ENCODE data around the gene PHLDA2. TPM values are rescaled to one million over a fixed set of nuclear protein-coding genes. Genes with fewer than 3 reads are reported as not detected.
"Not testable (repeated sequence)": the region's sequence is repeated elsewhere in the genome, so short reads cannot be mapped to it uniquely, and the experiment has no call there.

The PHLDA2 gene
- total RNA-seq, 1 donor from 2014 or later = 1.3 TPM

DNA sequence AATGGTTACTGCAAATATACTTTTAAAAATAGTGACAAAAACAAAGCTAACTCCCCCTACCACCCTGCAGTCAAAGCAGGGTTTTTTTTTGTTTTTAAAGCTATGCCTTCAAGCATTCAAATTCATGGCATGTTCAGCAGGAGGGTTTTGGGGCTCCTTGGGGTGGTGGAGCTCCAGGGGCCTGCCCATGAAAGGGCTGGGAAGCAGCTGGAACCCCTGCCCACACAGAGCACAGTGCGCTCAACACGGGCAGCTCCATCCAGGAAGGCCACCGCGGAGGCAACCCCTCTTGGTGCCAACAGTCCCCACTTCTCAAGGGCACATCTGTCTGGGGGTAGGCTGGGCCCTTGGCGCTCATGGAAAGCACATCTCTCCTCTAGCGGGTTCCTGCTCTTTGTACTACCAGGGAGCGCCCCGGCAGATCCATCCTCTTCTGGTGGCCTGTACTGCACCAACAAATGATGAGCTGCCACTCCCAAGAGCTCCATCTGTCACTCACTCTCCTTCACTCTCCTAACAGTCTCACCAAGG lies 16.6 kb upstream of the PHLDA2 start:
- ATAC-seq (no peak), DNase-seq (ENCODE audit: low spot score) (no peak)

DNA sequence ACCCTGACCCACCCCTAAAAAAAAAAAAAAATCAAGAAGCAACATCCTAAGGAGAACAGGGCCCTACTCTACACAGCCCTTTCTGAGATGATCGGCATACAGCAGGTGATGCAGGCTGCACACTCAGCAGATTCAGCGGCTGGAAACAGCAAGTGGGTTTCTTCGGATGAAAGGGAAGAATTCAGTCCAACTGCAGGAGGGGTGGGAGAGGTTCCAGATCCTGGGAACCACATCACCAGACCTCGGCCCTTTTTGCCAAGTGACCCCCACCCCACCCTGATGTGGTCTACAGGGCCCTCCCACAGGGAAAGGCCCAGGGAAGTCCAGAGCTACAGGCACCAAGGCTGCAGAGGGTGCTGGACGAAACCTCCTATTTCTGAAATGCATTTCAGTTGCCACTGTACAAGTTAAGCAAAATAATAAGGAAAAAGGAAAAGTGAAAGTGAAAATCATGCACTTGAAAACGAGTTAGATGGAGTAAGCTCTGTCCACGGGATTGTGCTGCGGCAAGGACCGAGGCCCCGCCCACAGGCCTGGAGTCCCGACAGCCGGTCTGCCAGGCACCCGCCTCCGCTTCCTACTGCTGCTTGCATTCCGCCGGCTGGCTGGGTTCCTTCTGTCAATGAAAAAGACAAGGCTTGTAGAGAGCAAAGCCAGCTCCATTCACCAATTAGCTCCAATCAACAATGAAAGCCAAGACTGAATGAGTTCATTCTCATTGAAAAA lies 16.0 kb upstream of the PHLDA2 start:
- peak; percentile 80 for ATAC-seq

GRCh38 chr11:2944530-2944929 lies 15.3 kb upstream of the PHLDA2 start:
- peak; percentile 45 for DNase-seq (ENCODE audit: low spot score)

More for the DNA sequence above, 16.0 kb upstream of the PHLDA2 start:
- DNase-seq (ENCODE audit: low spot score) = peak; percentile 87

GRCh38 chr11:2943711-2944118 lies 14.5 kb upstream of the PHLDA2 start:
- ATAC-seq = no peak
- DNase-seq (ENCODE audit: low spot score) = no peak

More at GRCh38 chr11:2944530-2944929, 15.3 kb upstream of the PHLDA2 start:
- no peak for ATAC-seq

DNA sequence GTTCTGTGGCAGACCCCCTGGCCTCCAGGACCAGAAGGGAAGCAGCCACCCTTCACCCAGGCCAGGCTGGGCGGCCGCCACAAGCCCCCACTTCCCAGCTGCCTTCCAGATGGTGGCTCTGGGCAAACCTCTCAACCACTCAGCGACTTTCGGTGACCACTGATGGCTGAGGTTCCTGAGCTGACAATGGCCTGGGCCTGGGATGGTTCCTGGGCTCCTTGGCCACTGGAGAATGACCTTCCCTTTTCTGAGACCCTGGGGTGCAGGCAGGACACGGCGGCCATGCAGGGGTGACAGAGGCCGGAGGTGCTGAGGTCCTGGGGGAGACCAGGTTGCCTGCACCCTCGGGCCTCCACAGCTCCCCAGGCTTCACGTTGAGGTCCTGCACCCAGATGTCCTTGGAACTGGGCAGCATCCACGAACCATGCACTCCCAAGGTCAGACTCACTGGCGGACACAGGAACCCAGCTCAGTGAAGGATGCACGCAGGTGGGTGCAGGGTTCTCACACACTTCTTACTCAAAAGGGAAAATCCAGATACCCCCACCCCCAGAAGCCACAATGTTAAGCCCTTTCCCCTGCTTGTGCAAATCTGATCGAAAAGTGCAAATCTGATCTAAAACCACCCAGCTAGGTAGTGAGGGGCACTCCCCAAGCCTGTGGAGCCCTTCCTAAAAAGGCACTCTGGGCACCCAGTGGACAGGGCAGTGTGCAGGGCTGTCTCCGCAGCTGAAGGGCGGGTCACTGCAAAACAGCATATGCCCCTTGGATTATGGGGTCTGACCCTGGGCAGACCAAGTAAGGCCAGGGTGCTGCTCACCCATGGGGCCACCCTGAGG lies 13.9 kb upstream of the PHLDA2 start:
- ATAC-seq (no peak), DNase-seq (ENCODE audit: low spot score) (no peak)

- no peak for DNase-seq (ENCODE audit: low spot score)
- ATAC-seq = no peak
These were observed 13.2 kb upstream of the PHLDA2 start for GRCh38 chr11:2942447-2942846.

DNA sequence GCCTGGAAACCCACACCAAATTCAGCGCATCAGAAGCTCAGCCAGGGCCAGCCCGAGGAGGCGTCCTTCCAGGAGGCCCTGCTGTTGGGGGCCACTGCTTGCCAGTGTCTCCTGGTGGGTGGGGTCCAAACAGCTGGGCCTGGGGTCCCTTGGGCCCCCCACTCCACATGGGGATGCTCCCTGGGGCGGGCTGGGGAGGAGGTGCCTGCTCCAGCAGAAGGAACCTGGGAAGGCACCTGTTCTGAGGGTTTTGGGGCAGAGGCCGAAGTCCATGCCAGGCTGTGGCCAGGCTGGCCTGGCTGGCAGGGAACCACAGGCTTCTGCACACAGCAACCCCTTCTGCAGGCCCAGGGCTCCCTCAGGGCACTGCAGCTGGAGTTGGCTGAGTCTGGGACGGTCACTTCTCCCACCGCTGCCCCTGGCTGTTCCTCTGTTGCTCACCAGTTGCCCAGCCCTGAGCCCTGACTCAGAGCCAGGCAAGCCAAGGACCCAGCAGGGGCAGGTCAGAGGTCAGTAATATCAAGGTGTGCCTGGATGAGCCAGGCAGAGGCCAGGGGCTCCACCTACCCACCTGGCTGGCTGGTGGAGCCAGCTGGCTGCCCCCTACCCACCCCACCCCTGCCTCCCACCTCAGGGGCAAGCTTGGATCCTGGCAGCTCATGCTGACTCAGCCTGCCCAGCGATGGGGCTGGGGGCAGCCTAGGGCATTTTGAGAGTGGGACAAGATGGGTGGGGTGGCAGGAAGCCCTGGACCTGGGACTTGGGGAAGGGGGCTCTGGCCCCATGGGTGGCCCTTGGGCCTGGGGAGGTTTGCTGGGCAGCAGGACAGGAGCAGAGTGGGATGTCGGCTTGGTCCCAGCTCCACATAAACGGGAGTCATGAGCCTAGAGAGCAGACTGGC lies 12.0 kb upstream of the PHLDA2 start:
- peak; percentile 83 for ATAC-seq
- peak; percentile 84 for DNase-seq (ENCODE audit: low spot score)

DNA sequence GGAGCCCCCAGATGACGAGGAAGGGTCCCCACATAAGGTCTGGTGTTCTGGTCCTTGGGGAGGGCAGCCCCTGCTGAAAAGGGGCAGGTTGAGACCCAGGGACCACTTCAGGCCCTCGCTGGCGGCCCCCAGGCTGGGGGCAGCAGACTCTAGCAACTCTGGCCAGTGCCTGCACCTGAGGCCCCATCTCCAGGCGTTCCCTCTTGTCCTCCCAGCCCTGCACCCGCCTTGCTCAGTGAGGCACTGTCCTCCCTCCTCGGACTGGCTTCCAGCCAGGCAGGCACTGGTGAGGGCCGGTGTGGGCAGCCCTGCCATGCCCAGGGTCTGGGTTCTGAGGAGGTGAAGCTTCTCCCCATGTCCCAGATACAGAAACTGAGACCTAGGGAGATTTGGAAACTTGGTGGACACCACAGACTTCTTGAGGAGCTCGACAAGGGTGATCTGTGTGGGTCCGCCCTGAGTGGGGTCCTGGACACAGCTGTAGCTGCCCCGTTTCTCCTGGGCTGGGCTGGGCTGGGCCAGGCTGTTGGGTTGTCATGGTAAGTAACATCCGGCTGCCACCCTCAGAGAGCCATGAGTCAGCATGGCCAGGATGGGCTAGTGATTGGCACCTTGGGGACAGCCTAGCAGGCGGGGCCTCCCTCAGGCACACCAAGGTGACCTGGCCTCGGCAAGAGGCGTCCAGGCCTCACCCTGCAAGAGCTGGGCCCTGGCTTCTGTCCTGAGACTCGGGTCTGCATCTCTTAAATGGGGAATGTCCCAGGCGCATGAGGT lies 11.1 kb upstream of the PHLDA2 start:
- ATAC-seq (peak; percentile 7), DNase-seq (ENCODE audit: low spot score) (peak; percentile 47)

DNA sequence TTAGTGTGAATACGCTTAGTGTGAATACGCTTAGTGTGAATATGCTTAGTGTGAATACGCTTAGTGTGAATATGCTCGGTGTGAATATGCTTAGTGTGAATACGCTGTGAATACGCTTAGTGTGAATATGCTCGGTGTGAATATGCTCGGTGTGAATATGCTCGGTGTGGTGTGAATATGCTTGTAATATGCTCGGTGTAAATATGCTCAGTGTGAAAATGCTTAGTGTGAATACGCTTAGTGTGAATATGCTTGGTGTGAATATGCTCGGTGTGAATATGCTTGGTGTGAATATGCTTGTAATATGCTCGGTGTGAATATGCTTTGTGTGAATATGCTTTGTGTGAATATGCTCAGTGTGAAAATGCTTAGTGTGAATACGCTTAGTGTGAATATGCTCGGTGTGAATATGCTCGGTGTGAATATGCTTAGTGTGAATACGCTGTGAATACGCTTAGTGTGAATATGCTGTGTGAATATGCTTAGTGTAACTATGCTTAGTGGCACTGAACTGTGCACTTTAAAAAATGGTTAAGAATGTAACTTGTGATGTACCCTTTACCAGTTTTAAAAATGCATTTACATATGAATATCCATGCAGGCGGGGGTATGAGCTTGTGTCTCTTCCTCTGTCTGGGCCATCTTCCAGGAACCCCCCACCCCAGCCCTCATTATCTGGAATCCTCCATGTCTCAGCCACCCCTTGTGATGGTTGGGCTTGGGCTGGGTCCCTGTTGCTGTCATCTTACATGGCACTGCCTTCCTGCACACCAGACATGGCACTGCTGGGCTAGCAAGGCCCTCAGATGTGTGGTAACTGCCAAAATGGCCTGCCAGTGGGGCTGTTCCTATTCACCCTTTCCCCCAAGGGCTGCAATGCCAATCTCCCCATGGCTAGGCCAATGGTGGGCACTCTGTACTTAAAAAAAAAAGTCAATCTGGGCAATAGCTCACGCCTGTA lies 9.5 kb upstream of the PHLDA2 start:
- ATAC-seq; DNase-seq (ENCODE audit: low spot score): not testable (repeated sequence)

DNA sequence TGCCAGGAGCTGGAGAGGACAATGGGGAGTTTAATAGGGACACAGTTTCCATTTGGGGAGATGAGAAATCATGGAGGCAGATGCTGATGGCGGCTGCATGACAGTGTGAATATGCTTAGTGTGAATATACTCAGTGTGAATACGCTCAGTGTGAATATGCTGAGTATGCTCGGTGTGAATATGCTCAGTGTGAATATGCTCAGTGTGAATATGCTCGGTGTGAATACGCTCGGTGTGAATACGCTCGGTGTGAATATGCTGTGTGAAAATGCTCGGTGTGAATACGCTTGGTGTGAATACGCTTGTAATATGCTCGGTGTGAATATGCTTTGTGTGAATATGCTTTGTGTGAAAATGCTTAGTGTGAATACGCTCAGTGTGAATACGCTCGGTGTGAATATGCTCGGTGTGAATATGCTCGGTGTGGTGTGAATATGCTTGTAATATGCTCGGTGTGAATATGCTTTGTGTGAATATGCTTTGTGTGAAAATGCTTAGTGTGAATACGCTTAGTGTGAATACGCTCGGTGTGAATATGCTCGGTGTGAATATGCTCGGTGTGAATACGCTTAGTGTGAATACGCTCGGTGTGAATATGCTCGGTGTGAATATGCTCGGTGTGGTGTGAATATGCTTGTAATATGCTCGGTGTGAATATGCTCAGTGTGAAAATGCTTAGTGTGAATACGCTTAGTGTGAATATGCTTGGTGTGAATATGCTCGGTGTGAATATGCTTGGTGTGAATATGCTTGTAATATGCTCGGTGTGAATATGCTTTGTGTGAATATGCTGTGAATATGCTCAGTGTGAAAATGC lies 8.6 kb upstream of the PHLDA2 start:
- DNase-seq (ENCODE audit: low spot score); ATAC-seq: not testable (repeated sequence)

GRCh38 chr11:2934611-2935239 lies 5.5 kb upstream of the PHLDA2 start:
- DNase-seq (ENCODE audit: low spot score) (no peak), ATAC-seq (no peak)

DNA sequence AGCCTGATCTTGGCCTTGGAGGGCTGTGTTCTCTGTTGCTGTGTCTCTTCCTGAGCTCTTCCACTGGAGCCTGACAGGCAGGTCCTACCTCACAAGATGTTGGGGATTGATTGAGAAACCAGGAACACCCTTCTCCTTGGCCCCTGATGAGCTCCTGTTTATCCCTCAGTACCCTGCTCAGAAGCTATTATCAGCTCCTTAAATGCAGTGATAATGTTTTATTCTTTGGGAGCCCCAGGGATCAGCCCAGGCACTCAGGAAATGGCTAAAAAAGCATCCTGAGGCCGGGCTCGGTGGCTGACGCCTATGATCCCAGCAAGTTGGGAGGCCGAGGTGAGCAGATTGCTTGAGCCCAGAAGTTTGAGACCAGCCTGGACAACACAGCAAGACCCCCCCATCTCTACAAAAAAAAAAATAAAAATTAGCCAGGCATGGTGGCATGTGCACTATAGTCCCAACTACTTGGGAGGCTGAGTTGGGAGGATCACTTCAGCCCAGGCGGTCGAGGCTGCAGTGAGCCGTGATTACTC lies 4.9 kb upstream of the PHLDA2 start:
- no peak for ATAC-seq
- DNase-seq (ENCODE audit: low spot score) = no peak

DNA sequence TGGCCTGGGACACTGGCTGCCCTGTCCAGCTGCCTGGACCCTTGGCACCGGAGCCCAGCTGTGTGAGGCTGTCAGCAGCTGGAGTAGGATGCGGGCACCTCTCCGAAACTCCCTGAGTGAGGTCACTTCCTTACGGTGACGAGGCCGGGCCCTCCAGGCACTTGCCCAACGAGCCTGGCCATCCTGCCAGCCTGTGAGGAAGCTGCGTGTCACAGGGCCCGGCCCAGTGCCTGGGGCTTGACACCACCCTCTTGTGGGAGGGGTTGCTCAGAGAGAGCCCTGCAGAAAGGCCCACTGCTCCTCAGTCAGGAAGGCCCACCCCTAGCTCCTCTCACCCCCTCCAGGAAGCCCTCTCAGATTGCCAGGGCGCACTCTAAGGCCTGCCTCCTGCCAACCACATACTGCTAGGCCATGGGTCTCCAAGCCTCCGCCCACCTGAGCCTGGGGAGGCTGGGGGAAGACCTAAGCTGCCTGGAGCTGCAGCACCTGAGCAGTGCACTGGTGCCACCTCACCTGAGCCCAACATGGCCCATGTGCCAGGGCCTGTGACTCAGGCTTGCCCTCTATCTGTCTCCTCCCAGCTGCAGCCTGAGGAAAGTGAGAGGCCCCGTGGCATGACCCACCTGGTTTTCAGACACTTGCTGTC lies 4.3 kb upstream of the PHLDA2 start:
- ATAC-seq = no peak
- DNase-seq (ENCODE audit: low spot score) = no peak

DNA sequence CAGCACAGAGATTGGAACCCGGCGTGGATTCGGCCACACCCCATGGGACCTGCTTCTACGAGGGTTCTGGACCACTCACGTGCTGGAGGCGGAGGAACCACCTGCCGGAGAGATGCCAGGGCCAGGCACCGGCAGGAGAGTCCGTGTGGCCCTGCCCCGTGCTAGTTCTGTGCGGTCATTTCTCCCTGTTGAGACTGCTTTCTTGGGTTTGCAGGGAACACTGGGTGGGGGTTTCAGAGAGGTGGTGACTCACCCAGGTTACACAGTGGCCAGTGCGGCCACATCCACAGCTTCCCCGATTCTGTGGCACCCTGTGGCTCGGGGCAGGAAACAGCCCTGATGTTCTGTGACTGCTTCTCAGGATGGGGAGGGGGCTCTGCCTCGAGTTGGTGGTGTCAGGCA lies 3.6 kb upstream of the PHLDA2 start:
- no peak for ATAC-seq
- no peak for DNase-seq (ENCODE audit: low spot score)

GRCh38 chr11:2931771-2932738 lies 2.8 kb upstream of the PHLDA2 start:
- DNase-seq (ENCODE audit: low spot score) (no peak), ATAC-seq (no peak)

- ATAC-seq = no peak
- no peak for DNase-seq (ENCODE audit: low spot score)
These were observed 2.2 kb upstream of the PHLDA2 start for GRCh38 chr11:2931420-2931746.

All from left lobe of liver (tissue), 2 donors.